Osteocyte (in vitro differentiated cells): ENCODE data around the gene SFXN4. TPM values are rescaled to one million over a fixed set of nuclear protein-coding genes. Genes with fewer than 3 reads are reported as not detected.

Experiments used
- DNase-seq: peaks from one replicate; pipeline ENCODE4 v3.0.0; 2021; ENCODE audit warnings: mixed read lengths; ENCODE audit not compliant: unreplicated experiment; ENCODE audit errors: extremely low spot score
- H3K27ac Mint-ChIP-seq: one replicate; pipeline ENCODE4 v1.8.0; 2021; ENCODE audit warnings: mild to moderate bottlenecking, mixed read lengths; ENCODE audit not compliant: unreplicated experiment
- H3K27me3 Mint-ChIP-seq: one replicate; pipeline ENCODE4 v1.8.0; 2021; ENCODE audit warnings: mixed read lengths; ENCODE audit not compliant: unreplicated experiment
- H3K36me3 Mint-ChIP-seq: one replicate; pipeline ENCODE4 v1.8.0; 2021; ENCODE audit warnings: mixed read lengths; ENCODE audit not compliant: unreplicated experiment
- H3K4me1 Mint-ChIP-seq: one replicate; pipeline ENCODE4 v1.8.0; 2021; ENCODE audit warnings: mixed read lengths; ENCODE audit not compliant: unreplicated experiment
- H3K4me3 Mint-ChIP-seq: one replicate; pipeline ENCODE4 v1.8.0; 2021; ENCODE audit warnings: mild to moderate bottlenecking, moderate library complexity, mixed read lengths; ENCODE audit not compliant: unreplicated experiment
- H3K9me3 Mint-ChIP-seq: one replicate; pipeline ENCODE4 v1.8.0; 2021; ENCODE audit warnings: mixed read lengths; ENCODE audit not compliant: unreplicated experiment
- long read RNA-seq: library from polyadenylated mRNA; unstranded; transcript quantifications from one replicate; pipeline ENCODE4 v2.0.0, GENCODE V29; 2021
- total RNA-seq: library from RNA; stranded (reverse); gene quantifications from 2 replicates; pipeline ENCODE4 v1.2.1, GENCODE V29; 2021
- TF ChIP-seq, protein P1 (sequence below): fragments of 200-600 bp; sonication (generic); IDR thresholded peaks from 2 replicates; pipeline ENCODE4 v1.5.0; 2021; ENCODE audit warnings: antibody characterized with exemption, mild to moderate bottlenecking, moderate library complexity

SFXN4 gene
- 10.9 and 12.2 TPM in 2 replicates for total RNA-seq
- long read RNA-seq, transcript SFXN4-201 (14 exons, 1,363 nt) = major isoform, 76 of 100 reads
- long read RNA-seq, partial matches to known transcripts = 0 of 100 reads
- long read RNA-seq, other reads (novel, unspliced or antisense) = 24 of 100 reads

DNA sequence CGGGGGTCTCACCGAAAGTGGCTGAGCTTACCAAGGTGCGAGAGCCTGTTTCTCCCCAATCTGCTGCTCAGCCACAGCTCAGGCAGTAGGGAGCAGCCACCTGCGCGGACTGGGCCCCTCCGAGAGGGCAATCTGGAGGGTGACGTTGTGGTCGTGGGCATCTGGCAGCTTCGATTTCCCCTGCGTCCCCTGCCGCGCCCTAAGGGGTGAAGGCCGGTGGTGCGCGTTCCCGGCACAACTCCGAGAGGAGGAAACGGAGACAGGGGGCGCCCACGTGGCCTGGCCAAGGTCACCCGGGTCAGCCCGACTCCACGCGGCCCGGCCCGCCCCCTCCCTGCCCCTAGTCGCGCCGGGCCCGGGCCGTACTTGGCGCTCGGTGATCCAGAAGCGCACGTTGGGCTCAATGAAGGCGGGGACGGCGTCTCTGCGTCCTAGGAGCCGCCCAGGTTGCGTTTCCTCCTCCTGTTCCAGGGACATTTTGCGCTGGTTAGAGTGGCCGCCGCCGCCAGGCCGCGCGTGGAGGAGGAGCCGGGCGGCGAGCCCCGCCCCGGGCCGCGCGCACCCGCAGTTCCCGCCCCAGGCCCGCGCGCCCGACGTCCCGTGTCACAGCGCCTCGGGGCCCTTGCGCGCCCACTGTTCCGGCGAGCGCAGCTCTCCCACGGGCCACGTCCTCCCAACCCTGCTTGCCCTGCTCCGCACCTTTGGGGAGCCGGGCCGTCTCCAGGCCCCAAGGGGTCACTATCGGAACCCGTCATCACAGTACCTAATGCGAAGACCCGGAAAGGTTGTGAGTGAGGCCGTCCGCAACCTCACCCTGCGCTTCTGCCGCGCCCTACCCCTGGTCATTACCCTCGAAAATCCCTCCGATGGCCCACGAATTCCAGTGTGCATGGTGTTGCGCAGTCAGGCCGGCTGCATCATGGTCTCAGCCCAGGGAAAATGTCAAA is at the start of gene SFXN4:
TSS of gene SFXN4 (minus strand) at position 544 of the 947 bp plus-strand sequence. CDS start at position 477, 67 bp downstream.
- Mint-ChIP-seq H3K4me3 (peak within 1 kb of the TSS; percentile 81), H3K4me1 (peaks cover 14% of the 10 kb centered on the region), H3K27me3 (no peaks in the 10 kb centered on the region), H3K27ac (peak within 1 kb of the TSS; percentile 72), H3K36me3 (peaks cover 13% of the 10 kb centered on the region), H3K9me3 (no peaks in the 10 kb centered on the region)
- peak; percentile 87 for DNase-seq
- TF ChIP-seq, protein P1, sequence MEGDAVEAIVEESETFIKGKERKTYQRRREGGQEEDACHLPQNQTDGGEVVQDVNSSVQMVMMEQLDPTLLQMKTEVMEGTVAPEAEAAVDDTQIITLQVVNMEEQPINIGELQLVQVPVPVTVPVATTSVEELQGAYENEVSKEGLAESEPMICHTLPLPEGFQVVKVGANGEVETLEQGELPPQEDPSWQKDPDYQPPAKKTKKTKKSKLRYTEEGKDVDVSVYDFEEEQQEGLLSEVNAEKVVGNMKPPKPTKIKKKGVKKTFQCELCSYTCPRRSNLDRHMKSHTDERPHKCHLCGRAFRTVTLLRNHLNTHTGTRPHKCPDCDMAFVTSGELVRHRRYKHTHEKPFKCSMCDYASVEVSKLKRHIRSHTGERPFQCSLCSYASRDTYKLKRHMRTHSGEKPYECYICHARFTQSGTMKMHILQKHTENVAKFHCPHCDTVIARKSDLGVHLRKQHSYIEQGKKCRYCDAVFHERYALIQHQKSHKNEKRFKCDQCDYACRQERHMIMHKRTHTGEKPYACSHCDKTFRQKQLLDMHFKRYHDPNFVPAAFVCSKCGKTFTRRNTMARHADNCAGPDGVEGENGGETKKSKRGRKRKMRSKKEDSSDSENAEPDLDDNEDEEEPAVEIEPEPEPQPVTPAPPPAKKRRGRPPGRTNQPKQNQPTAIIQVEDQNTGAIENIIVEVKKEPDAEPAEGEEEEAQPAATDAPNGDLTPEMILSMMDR = no peak

GRCh38 chr10:119211625-119212441 is 46.3 kb upstream of the SFXN4 start:
- H3K4me1 Mint-ChIP-seq = peaks cover 47% of the 10 kb centered on the region
- H3K27ac Mint-ChIP-seq = peak overlapping the region; percentile 90
- peaks cover 9% of the 10 kb centered on the region for H3K36me3 Mint-ChIP-seq
- peak overlapping the region; percentile 58 for H3K4me3 Mint-ChIP-seq
- TF ChIP-seq, protein P1 = no peak
- no peak for DNase-seq
- H3K27me3 Mint-ChIP-seq = no peaks in the 10 kb centered on the region
- H3K9me3 Mint-ChIP-seq = no peaks in the 10 kb centered on the region

DNA sequence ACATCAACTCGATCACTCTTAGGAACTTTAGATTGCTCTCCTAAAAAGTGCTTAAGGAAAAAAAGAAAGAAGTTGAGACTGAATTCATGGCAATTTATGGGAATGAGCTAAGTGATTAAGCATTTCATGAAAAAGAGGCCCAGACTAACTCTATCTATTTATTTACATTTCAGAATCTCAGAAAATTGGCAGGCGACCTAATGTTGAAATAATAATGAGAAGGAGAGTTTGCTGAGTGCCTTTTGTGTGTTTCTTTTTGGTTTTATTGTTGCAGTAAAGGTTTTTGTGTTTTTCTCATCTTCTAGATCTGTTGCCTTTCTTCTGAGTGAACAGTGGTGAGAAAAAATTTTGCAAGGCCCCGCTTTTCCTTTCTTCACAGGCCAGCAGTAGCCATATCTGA is 45.7 kb upstream of the SFXN4 start:
- peaks cover 52% of the 10 kb centered on the region for H3K4me1 Mint-ChIP-seq
- H3K36me3 Mint-ChIP-seq = peaks cover 9% of the 10 kb centered on the region
- peak overlapping the region; percentile 49 for H3K4me3 Mint-ChIP-seq
- H3K27ac Mint-ChIP-seq = peak overlapping the region; percentile 90
- H3K27me3 Mint-ChIP-seq = no peaks in the 10 kb centered on the region
- DNase-seq = no peak
- no peaks in the 10 kb centered on the region for H3K9me3 Mint-ChIP-seq
- TF ChIP-seq, protein P1 = no peak

DNA sequence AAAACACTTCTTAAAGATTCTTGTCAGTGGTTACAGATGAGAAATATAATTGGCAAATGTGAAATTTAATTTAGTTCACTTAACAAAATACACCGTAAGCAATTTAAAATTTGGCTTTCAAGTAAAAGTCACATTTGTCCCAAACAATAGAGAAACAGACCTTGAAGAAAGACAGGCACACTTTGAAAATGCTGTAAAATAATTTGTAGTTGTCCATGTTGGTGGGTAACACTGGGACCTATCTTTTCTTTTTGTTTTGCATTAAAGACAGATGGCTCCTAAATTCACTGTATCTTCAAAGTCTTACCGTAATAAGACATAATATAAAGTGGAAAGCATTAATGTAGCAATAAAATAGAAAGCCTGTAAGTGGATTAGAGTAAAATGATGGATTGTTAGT is 45.1 kb upstream of the SFXN4 start:
- peaks cover 9% of the 10 kb centered on the region for H3K36me3 Mint-ChIP-seq
- H3K27ac Mint-ChIP-seq = peak overlapping the region; percentile 90
- H3K4me3 Mint-ChIP-seq = peak overlapping the region; percentile 49
- H3K9me3 Mint-ChIP-seq = no peaks in the 10 kb centered on the region
- TF ChIP-seq, protein P1 = no peak
- no peak for DNase-seq
- peaks cover 54% of the 10 kb centered on the region for H3K4me1 Mint-ChIP-seq
- no peaks in the 10 kb centered on the region for H3K27me3 Mint-ChIP-seq
